H1 (cell line): Measurements from ENCODE around the gene RBM19. TPM values are rescaled to one million over a fixed set of nuclear protein-coding genes. Genes with fewer than 3 reads are reported as not detected.

Experiments used
- CTCF ChIA-PET: fragments of 300-600 bp; sonication (Branson Sonifier 250); formaldehyde crosslinking; loops from one replicate; lab custom pipeline; 2021; ENCODE audit not compliant: partially characterized antibody; lab: Charles Lee
- POLR2A ChIA-PET: fragments of 300-600 bp; sonication (Branson Sonifier 250); formaldehyde crosslinking; loops from one replicate; lab custom pipeline; 2021; ENCODE audit warnings: inconsistent platforms; ENCODE audit not compliant: partially characterized antibody; lab: Charles Lee
- DNase-seq, 2 experiments: peaks; one replicate each; pipeline versions ENCODE4 v3.0.0 to v3.0.0-alpha.2; 2010 to 2022; ENCODE audit warnings: low spot score in 2 of 2, low read depth in 1 of 2, mixed read lengths in 1 of 2
- FAIRE-seq: peaks from 2 replicates; lab custom pipeline; 2011; peaks lifted over from hg19 to GRCh38; lab: Jason Lieb, UNC
- H2AFZ ChIP-seq: 2 replicates; pipeline ENCODE4 v1.8.1; 2012; ENCODE audit warnings: low read length, inconsistent platforms
- H2AK5ac ChIP-seq: 2 replicates; pipeline ENCODE4 v1.6.1; 2013; ENCODE audit warnings: low read depth, low read length
- H2BK120ac ChIP-seq: replicated peaks from 2 replicates; pipeline ENCODE3; 2013; ENCODE audit warnings: low read depth, low read length, inconsistent platforms
- H2BK12ac ChIP-seq: 2 replicates; pipeline ENCODE4 v1.6.1; 2013; ENCODE audit warnings: low read depth, low read length
- H2BK15ac ChIP-seq: 2 replicates; pipeline ENCODE4 v1.6.1; 2013; ENCODE audit warnings: low read length
- H2BK20ac ChIP-seq: 2 replicates; pipeline ENCODE4 v1.6.1; 2013; ENCODE audit warnings: low read length
- H2BK5ac ChIP-seq: 2 replicates; pipeline ENCODE4 v1.6.1; 2013; ENCODE audit warnings: low read depth, low read length
- H3K14ac ChIP-seq: 2 replicates; pipeline ENCODE4 v1.6.1; 2013; ENCODE audit warnings: inconsistent platforms; ENCODE audit not compliant: insufficient read length
- H3K18ac ChIP-seq: 2 replicates; pipeline ENCODE4 v1.6.1; 2013; ENCODE audit warnings: low read length; ENCODE audit errors: extremely low read depth
- H3K23ac ChIP-seq: 2 replicates; pipeline ENCODE4 v1.6.1; 2013; ENCODE audit warnings: inconsistent platforms; ENCODE audit not compliant: insufficient read length
- H3K23me2 ChIP-seq: 2 replicates; pipeline ENCODE4 v1.6.1; 2013; ENCODE audit warnings: low read depth, low read length
- H3K27ac ChIP-seq: 2 replicates; pipeline ENCODE4 v1.6.1; 2011; ENCODE audit warnings: low read depth, low read length, inconsistent platforms
- H3K27me3 ChIP-seq, 4 experiments: replicated peaks in 1 of 4; 1 replicate in 1 of 4; 2 replicates in 3 of 4; pipeline versions ENCODE4 v1.6.1 to v1.8.1; 2011 to 2013; ENCODE audit warnings: low read length in 3 of 4, mild to moderate bottlenecking in 3 of 4, inconsistent platforms in 2 of 4, mixed read lengths in 2 of 4, moderate library complexity in 1 of 4; ENCODE audit not compliant: control insufficient read depth in 3 of 4, insufficient read depth in 3 of 4; ENCODE audit errors: extremely low read depth in 1 of 4
- H3K36me3 ChIP-seq, 4 experiments: 2 replicates each; pipeline versions ENCODE4 v1.6.1 to v1.8.1; 2011 to 2013; ENCODE audit warnings: mild to moderate bottlenecking in 4 of 4, low read length in 3 of 4, moderate library complexity in 2 of 4, control low read depth in 1 of 4, inconsistent platforms in 1 of 4; ENCODE audit not compliant: insufficient read depth in 4 of 4, control insufficient read depth in 2 of 4
- H3K4ac ChIP-seq: replicated peaks from 2 replicates; pipeline ENCODE3; 2013; ENCODE audit warnings: low read length, low read depth, mixed read lengths, inconsistent platforms; ENCODE audit not compliant: insufficient read length
- H3K4me1 ChIP-seq, 4 experiments: replicated peaks in 1 of 4; 1 replicate in 1 of 4; 2 replicates in 3 of 4; pipeline versions ENCODE4 v1.6.1 to v1.8.1; 2011 to 2013; ENCODE audit warnings: low read length in 3 of 4, inconsistent platforms in 2 of 4, mixed read lengths in 1 of 4; ENCODE audit not compliant: insufficient read depth in 4 of 4, control insufficient read depth in 3 of 4
- H3K4me2 ChIP-seq, 2 experiments: 2 replicates each; pipeline versions ENCODE4 v1.6.1 to v1.8.1; 2011 to 2013; ENCODE audit warnings: low read depth in 2 of 2, low read length in 2 of 2, control low read depth in 1 of 2, inconsistent platforms in 1 of 2, mild to moderate bottlenecking in 1 of 2; ENCODE audit not compliant: insufficient read depth in 1 of 2
- H3K4me3 ChIP-seq, 4 experiments: fragments of 200-600, 300-600 bp in 1 of 4; sonication (generic), shearing (Covaris generic), sonication (Bioruptor Twin) in 1 of 4; 2 replicates each; pipeline versions ENCODE4 v1.5.1 to v1.8.1; 2011 to 2016; ENCODE audit warnings: low read length in 4 of 4, low read depth in 3 of 4, control low read depth in 2 of 4, inconsistent platforms in 2 of 4, mild to moderate bottlenecking in 2 of 4, mixed read lengths in 1 of 4, moderate library complexity in 1 of 4; ENCODE audit not compliant: insufficient read depth in 2 of 4; ENCODE audit errors: extremely low read depth in 1 of 4
- H3K56ac ChIP-seq: replicated peaks from 2 replicates; pipeline ENCODE3; 2013; ENCODE audit warnings: low read depth, mild to moderate bottlenecking, mixed read lengths, low read length, inconsistent platforms; ENCODE audit not compliant: insufficient read length
- H3K79me1 ChIP-seq: 2 replicates; pipeline ENCODE4 v1.6.1; 2013; ENCODE audit warnings: low read depth, low read length, control low read depth
- H3K79me2 ChIP-seq, 2 experiments: 2 replicates each; pipeline versions ENCODE4 v1.6.1 to v1.8.1; 2012 to 2013; ENCODE audit warnings: low read length in 2 of 2, mild to moderate bottlenecking in 2 of 2, inconsistent platforms in 1 of 2; ENCODE audit not compliant: insufficient read depth in 2 of 2, control insufficient read depth in 1 of 2
- H3K9ac ChIP-seq, 4 experiments: replicated peaks in 1 of 4; 1 replicate in 1 of 4; 2 replicates in 3 of 4; pipeline versions ENCODE4 v1.6.1 to v1.8.1; 2011 to 2013; ENCODE audit warnings: low read depth in 3 of 4, low read length in 3 of 4, control low read depth in 2 of 4, mild to moderate bottlenecking in 2 of 4, moderate library complexity in 2 of 4, inconsistent platforms in 1 of 4; ENCODE audit errors: extremely low read depth in 1 of 4
- H3K9me3 ChIP-seq, 2 experiments: 2 replicates each; pipeline versions ENCODE4 v1.6.1 to v1.8.1; 2012 to 2013; ENCODE audit warnings: mild to moderate bottlenecking in 2 of 2, moderate library complexity in 2 of 2, control low read depth in 1 of 2, inconsistent platforms in 1 of 2, low read depth in 1 of 2, low read length in 1 of 2, mixed read lengths in 1 of 2; ENCODE audit not compliant: insufficient read depth in 2 of 2
- H4K20me1 ChIP-seq, 2 experiments: replicated peaks in 1 of 2; 2 replicates each; pipeline versions ENCODE3 to v1.8.1; 2011 to 2013; ENCODE audit warnings: inconsistent platforms in 2 of 2, low read length in 2 of 2, mild to moderate bottlenecking in 1 of 2; ENCODE audit not compliant: insufficient read depth in 2 of 2, control insufficient read depth in 1 of 2
- H4K5ac ChIP-seq: 2 replicates; pipeline ENCODE4 v1.6.1; 2013; ENCODE audit warnings: low read length, low read depth, mixed read lengths, inconsistent platforms; ENCODE audit not compliant: insufficient read length
- H4K8ac ChIP-seq: 2 replicates; pipeline ENCODE4 v1.8.0; 2013; ENCODE audit warnings: mild to moderate bottlenecking, moderate library complexity, low read length, inconsistent platforms; ENCODE audit not compliant: insufficient read depth; ENCODE audit errors: extremely low read depth
- H4K91ac ChIP-seq: replicated peaks from 2 replicates; pipeline ENCODE3; 2013; ENCODE audit warnings: low read length, mixed read lengths, inconsistent platforms; ENCODE audit not compliant: insufficient read length
- BRCA1 ChIP-seq: IDR thresholded peaks from 2 replicates; pipeline ENCODE4 v1.6.1; 2012; ENCODE audit warnings: low read depth, low read length, improper control_type of control experiment
- CBX8 ChIP-seq: fragments of 300-800, 300-1000 bp; sonication (generic); IDR thresholded peaks from 2 replicates; pipeline ENCODE4 v1.7.1; 2016; ENCODE audit warnings: low read depth, low read length, borderline replicate concordance
- CTBP2 ChIP-seq: IDR thresholded peaks from 2 replicates; pipeline ENCODE4 v1.7.0; 2011; ENCODE audit warnings: borderline replicate concordance, mild to moderate bottlenecking, moderate library complexity, mixed read lengths, low read length; ENCODE audit not compliant: insufficient read depth, insufficient read length
- E2F6 ChIP-seq: IDR thresholded peaks from 2 replicates; pipeline ENCODE4 v1.6.1; 2012; ENCODE audit warnings: inconsistent platforms
- JUND ChIP-seq: IDR thresholded peaks from 2 replicates; pipeline ENCODE4 v1.6.1; 2011; ENCODE audit warnings: mild to moderate bottlenecking, improper control_type of control experiment, low read length
- RAD21 ChIP-seq, 2 experiments: IDR thresholded peaks in 1 of 2; conservative IDR thresholded peaks in 1 of 2; 2 replicates each; pipeline ENCODE4 v1.6.1; 2011; ENCODE audit warnings: low read depth in 2 of 2, low read length in 2 of 2, improper control_type of control experiment in 1 of 2, inconsistent platforms in 1 of 2, mild to moderate bottlenecking in 1 of 2, moderate library complexity in 1 of 2
- WGBS, 2 experiments: shearing (Covaris generic) in 1 of 2; methylation state at CpG; one replicate each; pipeline versions ENCODE4 v1.1.6 to v1.1.7; 2013 to 2015; ENCODE audit warnings: low lambda C conversion rate in 2 of 2, mixed read lengths in 2 of 2, inconsistent platforms in 1 of 2, low coverage in 1 of 2, missing lambda C conversion rate in 1 of 2; ENCODE audit not compliant: insufficient replicate concordance in 2 of 2, insufficient coverage in 1 of 2, insufficient read length in 1 of 2; ENCODE audit errors: extremely low coverage in 1 of 2, missing lambda C conversion rate in 1 of 2; 5-methylcytosine and 5-hydroxymethylcytosine counted together
- polyA plus RNA-seq, 7 experiments: library from polyadenylated mRNA; depleted of rRNA in 3 of 7; stranded (reverse) in 5 of 7; unstranded in 2 of 7; fragments of >200 nt in 5 of 7; fragments of 200-250 nt in 2 of 7; gene quantifications; 1 replicate in 5 of 7; 2 replicates in 1 of 7; 4 replicates in 1 of 7; pipeline versions ENCODE4 v1.2.1 to v1.2.3, GENCODE V29; 2011 to 2013; ENCODE audit warnings: missing spikeins in 2 of 7, mixed read lengths in 2 of 7
- total RNA-seq: library from RNA; stranded (reverse); fragmentation: NEBNext Ultra II Directional; extraction: Animal tissue kit (Norgen Biotek cat#: 25700); gene quantifications from 2 replicates; pipeline ENCODE4 v1.2.1, GENCODE V29; 2021

RBM19 gene
- total and polyA plus RNA-seq, 2 of the 8 experiments (the other 6 are each of a cell fraction or from before 2014, with no cell fraction given) = 23.4 to 61.9 TPM

GRCh38 chr12:113855998-113856397 is 110.1 kb downstream of the RBM19 start:
- Histone ChIP-seq H4K8ac (no peak overlapping the region), H3K27me3 (no peaks in the 10 kb centered on the region), H3K4me3 (no peak overlapping the region), H2BK20ac (no peak overlapping the region), H3K79me2 (no peaks in the 10 kb centered on the region), H3K14ac (no peak overlapping the region), H2BK120ac (no peak overlapping the region), H3K9me3 (no peaks in the 10 kb centered on the region), H4K20me1 (peaks cover 0 to 2% of the 10 kb centered on the region in 2 experiments), H3K4ac (no peak overlapping the region), H3K4me1 (peaks cover 4 to 23% (median 16%) of the 10 kb centered on the region in 4 experiments), H3K18ac (no peak overlapping the region), H4K91ac (no peak overlapping the region), H4K5ac (no peak overlapping the region), H3K27ac (no peak overlapping the region), H2BK12ac (no peak overlapping the region), H3K56ac (no peak overlapping the region), H2BK15ac (no peak overlapping the region), H2AFZ (no peak overlapping the region), H3K23ac (no peak overlapping the region), H3K9ac (no peak overlapping the region), H3K4me2 (no peak overlapping the region), H3K36me3 (peaks cover 0 to 6% (median 3%) of the 10 kb centered on the region in 4 experiments; a peak in 3 of 8 replicates), H3K79me1 (no peaks in the 10 kb centered on the region), H3K23me2 (no peaks in the 10 kb centered on the region), H2BK5ac (no peak overlapping the region), H2AK5ac (no peak overlapping the region)
- FAIRE-seq (no peak), DNase-seq (no peak)
- ChIA-PET CTCF (interaction anchor here (0.8 to 6.6 kb wide), 4 partner anchors 8 to 57 kb away, joined by 3 to 37 read pairs (median 3); no protein-coding TSS in a partner anchor), POLR2A (no interaction called here)
- 90% methylated on average over 7 of the region's 7 CpGs; no CpG with 5 or more reads in 1 of the 2 experiments for WGBS, 2 experiments
- TF ChIP-seq CBX8 (no peak), RAD21 (IDR thresholded peaks at IDR 0.05 in 1 of 2, conservative IDR thresholded peaks at IDR 0.05 in 1 of 2; ENCODE audit: low read depth in 2 of 2, low read length in 2 of 2) (no peak), E2F6 (no peak), JUND (no peak), CTBP2 (no peak), BRCA1 (no peak)
